ENCODE measurements around the gene GET3.
A peak's percentile ranks its signal among the peaks of the same experiment; 100 is the strongest.

Gene GET3

GRCh38 chr19:12749938-12750521 is 12.7 kb downstream of the GET3 start:
- no peak for DNase-seq (ENCODE audit: insufficient read length, low spot score)
- no peak for FAIRE-seq

- DNase-seq (ENCODE audit: insufficient read length, low spot score) (no peak), FAIRE-seq (peak; percentile 40)
Measured at GRCh38 chr19:12750851-12751250, 13.6 kb downstream of the GET3 start.

- no peak for DNase-seq (ENCODE audit: insufficient read length, low spot score)
- no peak for FAIRE-seq
Measured at GRCh38 chr19:12751635-12752034, 14.3 kb downstream of the GET3 start, which contains the start of gene BEST2. TSS of gene BEST2 (plus strand) at chr19:12751791. CDS start at chr19:12752593, 802 bp downstream.

GRCh38 chr19:12752056-12752781 is 14.9 kb downstream of the GET3 start:
- FAIRE-seq (no peak), DNase-seq (ENCODE audit: insufficient read length, low spot score) (no peak)

GRCh38 chr19:12754465-12755196 is 17.3 kb downstream of the GET3 start:
- FAIRE-seq = no peak
- DNase-seq (ENCODE audit: insufficient read length, low spot score) = no peak

GRCh38 chr19:12756150-12756883 is 19.0 kb downstream of the GET3 start:
- no peak for DNase-seq (ENCODE audit: insufficient read length, low spot score)
- FAIRE-seq = no peak

GRCh38 chr19:12757544-12758274 is 20.4 kb downstream of the GET3 start:
- FAIRE-seq (no peak), DNase-seq (ENCODE audit: insufficient read length, low spot score) (no peak)

GRCh38 chr19:12759686-12760085 is 22.4 kb downstream of the GET3 start:
- DNase-seq (ENCODE audit: insufficient read length, low spot score) (no peak), FAIRE-seq (no peak)

- FAIRE-seq (no peak), DNase-seq (ENCODE audit: insufficient read length, low spot score) (no peak)
Measured at GRCh38 chr19:12763100-12763499, 25.8 kb downstream of the GET3 start.

GRCh38 chr19:12764698-12765097 is 27.4 kb downstream of the GET3 start:
- no peak for FAIRE-seq
- DNase-seq (ENCODE audit: insufficient read length, low spot score) = no peak

GRCh38 chr19:12766051-12766521 is 28.8 kb downstream of the GET3 start:
- no peak for FAIRE-seq
- DNase-seq (ENCODE audit: insufficient read length, low spot score) = no peak

GRCh38 chr19:12767150-12767549 is 29.9 kb downstream of the GET3 start:
- DNase-seq (ENCODE audit: insufficient read length, low spot score) (no peak), FAIRE-seq (no peak)

GRCh38 chr19:12767666-12768065 is 30.4 kb downstream of the GET3 start:
- FAIRE-seq (no peak), DNase-seq (ENCODE audit: insufficient read length, low spot score) (no peak)

- DNase-seq (ENCODE audit: insufficient read length, low spot score) (no peak), FAIRE-seq (no peak)
Measured at GRCh38 chr19:12769689-12770088, 32.4 kb downstream of the GET3 start.

GRCh38 chr19:12770922-12771321 is 33.6 kb downstream of the GET3 start:
- DNase-seq (ENCODE audit: insufficient read length, low spot score) (no peak), FAIRE-seq (no peak)

GRCh38 chr19:12772323-12772722 is 35.0 kb downstream of the GET3 start:
- no peak for FAIRE-seq

GRCh38 chr19:12773571-12773970 is 36.3 kb downstream of the GET3 start:
- no peak for FAIRE-seq
- no peak for DNase-seq (ENCODE audit: insufficient read length, low spot score)

More at GRCh38 chr19:12772323-12772722, 35.0 kb downstream of the GET3 start:
- DNase-seq (ENCODE audit: insufficient read length, low spot score) = no peak

- DNase-seq (ENCODE audit: insufficient read length, low spot score) (no peak), FAIRE-seq (no peak)
Measured at GRCh38 chr19:12774588-12775555, 37.6 kb downstream of the GET3 start, which contains the start of gene HOOK2. TSS of gene HOOK2 (minus strand) at chr19:12775552. CDS start at chr19:12775449, 103 bp downstream.
